Lung microvascular endothelial cell (primary cell): ENCODE measurements around the gene FAM43A. TPM values are rescaled to one million over a fixed set of nuclear protein-coding genes. Genes with fewer than 3 reads are reported as not detected.

ENCODE experiments used
- DNase-seq, 2 donors: peaks; one replicate each; pipeline versions ENCODE4 v3.0.0 to v3.0.0-alpha.2; 2010; ENCODE audit warnings: low read depth in 2 of 2
- total RNA-seq: library from RNA; depleted of rRNA; stranded (reverse); fragments of >200 nt; gene quantifications from 2 replicates; pipeline ENCODE4 v1.2.1, GENCODE V29; 2014

The FAM43A gene
- total RNA-seq, 1 donor from 2014 or later: 227 TPM

GRCh38 chr3:194675680-194676079 is 10.0 kb upstream of the FAM43A start:
- DNase-seq: no peak

- DNase-seq: no peak
Measured at GRCh38 chr3:194676471-194676870, 9.2 kb upstream of the FAM43A start.

- DNase-seq: no peak
Measured at GRCh38 chr3:194680888-194681615, 4.6 kb upstream of the FAM43A start.

- no peak for DNase-seq
Measured at GRCh38 chr3:194682189-194682693, 3.4 kb upstream of the FAM43A start.

GRCh38 chr3:194682694-194683310 is 2.9 kb upstream of the FAM43A start:
- DNase-seq: peak; percentile 91 to 92

- DNase-seq: no peak
Measured at GRCh38 chr3:194683380-194683779, 2.3 kb upstream of the FAM43A start.

GRCh38 chr3:194685065-194685717 is 492 bp upstream of the FAM43A start:
- no peak for DNase-seq

- peak in 1 of 2 donors; percentile 41 for DNase-seq
Measured at GRCh38 chr3:194686414-194686815, 732 bp downstream of the FAM43A start.

- DNase-seq: peak; percentile 63 to 67
Measured at GRCh38 chr3:194686816-194687637, 1.3 kb downstream of the FAM43A start.

GRCh38 chr3:194687638-194688199 is 2.0 kb downstream of the FAM43A start:
- DNase-seq: peak; percentile 76 to 77

- peak; percentile 62 to 66 for DNase-seq
Measured at GRCh38 chr3:194688200-194688740, 2.6 kb downstream of the FAM43A start.

GRCh38 chr3:194688946-194689345 is 3.3 kb downstream of the FAM43A start:
- DNase-seq: no peak

- DNase-seq: peak; percentile 63 to 76
Measured at GRCh38 chr3:194689493-194689944, 3.8 kb downstream of the FAM43A start.

GRCh38 chr3:194690501-194691372 is 5.1 kb downstream of the FAM43A start:
- DNase-seq: peak; percentile 54 to 57

GRCh38 chr3:194691481-194692283 is 6.0 kb downstream of the FAM43A start:
- peak; percentile 40 to 62 for DNase-seq

GRCh38 chr3:194696702-194697101 is 11.0 kb downstream of the FAM43A start:
- DNase-seq: no peak

- no peak for DNase-seq
Measured at GRCh38 chr3:194702545-194702944, 16.9 kb downstream of the FAM43A start.

GRCh38 chr3:194705227-194705626 is 19.5 kb downstream of the FAM43A start:
- DNase-seq: no peak

GRCh38 chr3:194705761-194706160 is 20.1 kb downstream of the FAM43A start:
- DNase-seq: no peak
